Measurements from ENCODE around the gene ITGBL1.

ITGBL1 gene

DNA sequence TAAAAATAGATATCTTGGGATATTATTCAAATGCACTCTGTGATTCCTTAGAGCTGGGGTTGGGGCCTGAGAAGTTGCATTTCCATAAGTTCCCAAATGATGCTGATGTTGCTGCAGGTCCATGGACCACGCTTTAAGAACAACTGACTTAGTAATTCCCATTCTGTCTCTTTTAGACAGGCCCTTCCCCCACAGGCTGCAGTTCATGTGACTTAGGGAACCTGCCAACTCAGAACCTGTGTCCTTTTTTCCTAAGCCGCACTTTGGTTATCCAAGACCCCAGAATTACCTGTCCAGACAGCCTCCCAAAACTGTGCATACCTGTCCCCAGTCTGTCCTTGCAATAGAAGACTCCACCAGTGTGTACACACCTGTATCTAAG, 1.7 kb upstream of the ITGBL1 start:
- no peak for DNase-seq (ENCODE audit: low read depth)
- TF ChIP-seq, protein P1, sequence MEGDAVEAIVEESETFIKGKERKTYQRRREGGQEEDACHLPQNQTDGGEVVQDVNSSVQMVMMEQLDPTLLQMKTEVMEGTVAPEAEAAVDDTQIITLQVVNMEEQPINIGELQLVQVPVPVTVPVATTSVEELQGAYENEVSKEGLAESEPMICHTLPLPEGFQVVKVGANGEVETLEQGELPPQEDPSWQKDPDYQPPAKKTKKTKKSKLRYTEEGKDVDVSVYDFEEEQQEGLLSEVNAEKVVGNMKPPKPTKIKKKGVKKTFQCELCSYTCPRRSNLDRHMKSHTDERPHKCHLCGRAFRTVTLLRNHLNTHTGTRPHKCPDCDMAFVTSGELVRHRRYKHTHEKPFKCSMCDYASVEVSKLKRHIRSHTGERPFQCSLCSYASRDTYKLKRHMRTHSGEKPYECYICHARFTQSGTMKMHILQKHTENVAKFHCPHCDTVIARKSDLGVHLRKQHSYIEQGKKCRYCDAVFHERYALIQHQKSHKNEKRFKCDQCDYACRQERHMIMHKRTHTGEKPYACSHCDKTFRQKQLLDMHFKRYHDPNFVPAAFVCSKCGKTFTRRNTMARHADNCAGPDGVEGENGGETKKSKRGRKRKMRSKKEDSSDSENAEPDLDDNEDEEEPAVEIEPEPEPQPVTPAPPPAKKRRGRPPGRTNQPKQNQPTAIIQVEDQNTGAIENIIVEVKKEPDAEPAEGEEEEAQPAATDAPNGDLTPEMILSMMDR (IDR thresholded peaks at IDR 0.05; ENCODE audit: low read length, missing control alignments): no peak
- no peak overlapping the region for H3K4me3 ChIP-seq (replicated peaks; ENCODE audit: low read depth, low read length)

DNA sequence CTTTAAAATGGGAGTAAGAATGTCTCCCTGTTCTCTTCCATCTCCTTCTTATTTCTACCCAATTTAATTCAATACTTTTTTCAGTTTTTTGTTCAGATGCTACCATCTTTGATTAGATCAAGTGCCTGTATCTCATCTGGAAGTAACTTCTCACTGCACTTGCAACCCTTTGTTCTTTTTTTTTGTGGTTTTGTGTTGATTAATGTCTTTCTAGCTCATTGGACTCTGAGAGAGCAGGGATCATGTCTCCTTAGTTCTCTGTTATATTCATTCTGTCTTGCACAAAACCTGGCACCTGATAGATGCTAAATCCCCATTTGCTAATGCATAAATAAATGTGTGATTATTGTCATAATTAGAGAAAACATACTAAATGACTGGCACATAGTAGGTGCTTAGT, 834 bp upstream of the ITGBL1 start:
- TF ChIP-seq, protein P1 (IDR thresholded peaks at IDR 0.05; ENCODE audit: low read length, missing control alignments): no peak
- no peak for DNase-seq (ENCODE audit: low read depth)
- H3K4me3 ChIP-seq (replicated peaks; ENCODE audit: low read depth, low read length): no peak overlapping the region

DNA sequence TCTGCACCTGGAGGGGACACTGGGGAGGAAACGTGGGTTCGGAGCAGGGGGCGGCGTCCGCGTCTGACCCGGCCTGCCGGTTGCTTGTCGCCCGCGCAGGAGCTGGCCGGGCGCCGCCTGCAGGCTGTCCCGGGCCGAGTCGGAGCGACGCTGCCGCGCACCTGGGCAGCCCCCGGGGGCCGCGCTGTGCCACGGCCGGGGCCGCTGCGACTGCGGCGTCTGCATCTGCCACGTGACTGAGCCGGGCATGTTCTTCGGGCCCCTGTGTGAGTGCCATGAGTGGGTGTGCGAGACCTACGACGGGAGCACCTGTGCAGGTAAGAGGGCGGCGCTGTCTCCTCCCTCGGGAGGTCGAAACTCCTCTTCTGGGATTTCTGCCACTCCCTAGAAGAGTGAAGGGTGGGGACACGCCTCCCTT, 1.3 kb downstream of the ITGBL1 start:
- DNase-seq (ENCODE audit: low read depth): no peak
- TF ChIP-seq, protein P1 (IDR thresholded peaks at IDR 0.05; ENCODE audit: low read length, missing control alignments): no peak
- peak overlapping the region; percentile 46 for H3K4me3 ChIP-seq (replicated peaks; ENCODE audit: low read depth, low read length)

DNA sequence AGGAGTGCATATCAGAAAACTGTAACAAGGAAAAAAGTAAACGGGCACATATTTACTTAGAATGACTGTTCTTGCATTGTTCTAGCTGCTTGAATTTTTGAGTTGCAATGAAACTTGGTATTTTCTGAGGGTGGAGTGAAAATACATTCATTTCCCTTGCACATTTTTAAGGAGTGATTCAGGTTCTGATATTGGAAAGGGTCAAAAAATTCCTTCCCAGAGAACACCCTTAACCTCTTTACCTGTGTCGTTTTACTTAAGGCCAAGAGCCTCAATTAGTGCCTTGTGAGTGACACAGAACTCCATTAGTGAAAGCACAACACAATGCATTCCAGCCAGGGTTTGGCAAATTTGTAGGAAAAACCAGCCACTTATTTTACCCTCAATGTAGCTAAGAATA, 2.3 kb downstream of the ITGBL1 start:
- TF ChIP-seq, protein P1 (IDR thresholded peaks at IDR 0.05; ENCODE audit: low read length, missing control alignments): no peak
- peak; percentile 39 for DNase-seq (ENCODE audit: low read depth)
- H3K4me3 ChIP-seq (replicated peaks; ENCODE audit: low read depth, low read length): no peak overlapping the region

DNA sequence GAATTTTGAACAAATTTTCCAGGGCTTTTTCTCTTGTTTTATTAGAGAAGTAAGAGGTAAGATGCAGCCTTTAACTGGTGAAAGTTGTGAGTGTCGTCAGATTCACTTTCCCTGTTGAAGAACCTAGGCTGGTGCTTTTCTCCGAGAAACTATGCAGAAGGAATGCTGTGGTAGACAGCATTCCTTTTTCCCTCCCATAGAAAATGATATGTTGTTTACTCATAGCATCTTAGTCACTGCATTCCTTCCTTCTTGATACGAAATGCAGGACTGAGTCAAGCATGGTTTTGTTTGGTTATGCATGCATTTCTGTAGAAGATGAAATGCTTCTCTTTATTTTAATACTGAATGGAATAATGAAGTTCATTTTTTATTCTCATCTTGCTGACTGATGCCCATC, 3.4 kb downstream of the ITGBL1 start:
- TF ChIP-seq, protein P1 (IDR thresholded peaks at IDR 0.05; ENCODE audit: low read length, missing control alignments): no peak
- DNase-seq (ENCODE audit: low read depth): peak; percentile 89
- no peak overlapping the region for H3K4me3 ChIP-seq (replicated peaks; ENCODE audit: low read depth, low read length)

DNA sequence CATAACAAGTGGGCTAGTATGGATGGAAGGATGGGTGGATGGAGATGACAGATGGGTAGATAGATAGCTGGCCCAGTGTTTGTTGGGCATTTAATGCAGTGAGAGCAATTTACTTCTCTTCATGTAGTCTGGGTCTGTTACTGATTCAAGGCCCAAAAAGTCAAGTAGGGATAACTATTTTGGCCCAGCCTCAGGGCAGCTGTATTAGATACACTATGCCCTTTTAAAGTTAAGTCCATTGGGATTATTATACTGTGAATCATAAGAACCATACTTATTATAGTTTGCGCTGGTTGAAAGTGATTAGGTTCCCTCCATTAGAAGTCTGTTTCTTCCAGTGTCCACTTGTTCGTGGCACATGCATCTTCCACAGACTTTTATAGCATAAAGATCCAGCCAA, 4.7 kb downstream of the ITGBL1 start:
- TF ChIP-seq, protein P1 (IDR thresholded peaks at IDR 0.05; ENCODE audit: low read length, missing control alignments): no peak
- H3K4me3 ChIP-seq (replicated peaks; ENCODE audit: low read depth, low read length): no peak overlapping the region

DNA sequence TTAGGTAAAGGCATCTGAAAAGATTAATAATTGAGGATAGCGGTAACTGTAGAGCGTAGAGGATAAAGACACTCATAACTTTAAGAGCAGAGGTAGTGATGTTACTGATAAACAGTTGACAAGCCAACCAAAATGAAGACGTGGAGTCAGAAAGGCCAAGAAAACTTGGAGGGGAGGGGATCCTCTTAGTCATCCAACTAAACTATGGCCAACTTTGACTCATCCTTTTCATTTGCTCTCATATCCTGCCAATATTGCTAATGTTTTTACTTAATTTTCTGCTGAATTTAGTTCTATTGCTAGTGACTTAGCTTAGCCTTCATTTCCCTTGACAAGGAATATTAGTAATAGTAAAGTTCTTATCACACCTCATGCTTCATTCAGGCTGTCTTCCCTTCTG, 13.4 kb downstream of the ITGBL1 start:
- no peak overlapping the region for H3K4me3 ChIP-seq (replicated peaks; ENCODE audit: low read depth, low read length)
- DNase-seq (ENCODE audit: low read depth): no peak
- TF ChIP-seq, protein P1 (IDR thresholded peaks at IDR 0.05; ENCODE audit: low read length, missing control alignments): no peak

More for the DNA sequence above, 4.7 kb downstream of the ITGBL1 start:
- no peak for DNase-seq (ENCODE audit: low read depth)

Data from fibroblast of pulmonary artery (primary cell).